Dermis blood vessel endothelial cell (primary cell): ENCODE measurements around the gene ADGRG3. TPM values are rescaled to one million over a fixed set of nuclear protein-coding genes. Genes with fewer than 3 reads are reported as not detected.
A peak's percentile ranks its signal among the peaks of the same experiment; 100 is the strongest.
"Not testable (repeated sequence)": the region's sequence is repeated elsewhere in the genome, so short reads cannot be mapped to it uniquely, and the experiment has no call there.

ENCODE experiments used
- DNase-seq: peaks from one replicate; pipeline ENCODE4 v3.0.0; 2010
- total RNA-seq: library from RNA; depleted of rRNA; stranded (reverse); fragments of >200 nt; gene quantifications from 2 replicates; pipeline ENCODE4 v1.2.3, GENCODE V29; 2014

ADGRG3 gene
- total RNA-seq, 1 donor from 2014 or later, result 4.6 TPM

DNA sequence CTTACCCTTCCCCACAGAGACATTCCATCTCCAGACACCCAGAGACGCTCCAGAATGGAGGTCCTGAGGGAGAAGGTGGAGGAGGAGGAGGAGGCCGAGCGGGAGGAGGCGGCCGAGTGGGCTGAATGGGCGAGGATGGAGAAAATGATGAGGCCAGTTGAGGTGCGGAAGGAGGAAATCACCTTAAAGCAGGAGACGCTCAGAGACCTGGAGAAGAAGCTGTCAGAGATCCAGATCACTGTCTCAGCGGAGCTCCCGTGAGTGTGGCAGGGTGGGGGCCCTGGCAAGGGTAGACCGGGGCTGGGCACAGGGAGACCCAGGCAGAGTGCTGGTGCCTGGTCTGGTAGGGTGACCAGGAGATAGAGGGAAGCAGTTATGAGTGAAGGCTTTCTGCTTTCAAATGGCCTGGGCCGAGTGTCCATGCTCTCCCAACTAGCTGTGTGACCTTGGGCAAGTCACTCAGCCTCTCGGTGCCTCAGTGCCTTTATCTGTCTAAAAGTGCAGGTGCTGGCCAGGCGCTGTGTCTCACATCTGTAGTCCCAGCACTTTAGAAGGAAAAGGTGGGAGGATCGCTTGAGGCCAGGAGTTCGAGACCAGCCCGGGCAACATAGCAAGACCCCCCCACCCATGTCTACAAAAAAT lies 29.9 kb downstream of the ADGRG3 start:
- no peak for DNase-seq

DNA sequence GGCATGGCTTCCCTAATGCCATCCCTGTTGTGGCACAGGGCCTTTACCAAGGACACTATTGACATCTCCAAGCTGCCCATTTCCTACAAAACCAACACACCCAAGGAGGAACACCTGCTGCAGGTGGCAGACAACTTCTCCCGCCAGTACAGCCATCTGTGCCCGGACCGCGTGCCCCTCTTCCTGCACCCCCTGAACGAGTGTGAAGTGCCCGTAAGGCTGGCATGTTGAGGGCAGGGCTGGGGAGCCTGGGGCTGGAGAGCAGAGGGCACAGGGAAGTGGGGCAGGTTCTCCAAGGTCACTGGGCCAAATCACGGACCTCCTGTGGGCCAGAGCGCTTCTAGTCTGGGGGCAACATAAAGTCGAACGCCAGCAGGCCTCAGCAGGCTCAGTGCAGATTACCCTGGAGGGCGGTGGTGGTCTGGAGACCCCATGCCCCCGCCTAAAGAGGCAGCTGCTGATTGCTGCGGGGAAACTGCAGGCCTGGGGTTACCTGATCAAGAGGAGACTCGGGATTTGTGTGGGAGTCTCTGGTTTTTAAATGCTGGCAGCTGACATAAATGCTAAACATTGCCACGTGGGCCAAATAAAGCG lies 30.8 kb downstream of the ADGRG3 start:
- no peak for DNase-seq

DNA sequence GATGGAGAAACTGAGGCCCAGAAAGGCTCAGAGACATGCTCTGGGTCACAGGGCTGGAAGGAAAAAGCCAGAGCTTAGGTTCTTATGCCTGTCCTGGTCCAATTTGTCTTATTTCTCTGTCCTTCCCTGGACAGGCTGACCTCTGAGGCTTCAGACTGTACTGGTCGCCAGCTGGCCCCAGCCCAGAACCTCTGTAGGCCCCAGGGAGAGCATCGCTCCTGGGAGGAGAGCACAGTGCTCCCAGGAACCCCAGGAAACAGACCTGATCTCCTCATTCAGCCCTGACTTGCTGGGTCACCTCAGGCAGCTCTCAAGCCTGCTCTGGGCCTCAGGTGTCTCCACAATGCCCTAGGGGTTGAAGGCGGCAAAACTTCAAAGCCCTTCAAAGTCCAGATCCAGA lies 31.4 kb downstream of the ADGRG3 start:
- no peak for DNase-seq

DNA sequence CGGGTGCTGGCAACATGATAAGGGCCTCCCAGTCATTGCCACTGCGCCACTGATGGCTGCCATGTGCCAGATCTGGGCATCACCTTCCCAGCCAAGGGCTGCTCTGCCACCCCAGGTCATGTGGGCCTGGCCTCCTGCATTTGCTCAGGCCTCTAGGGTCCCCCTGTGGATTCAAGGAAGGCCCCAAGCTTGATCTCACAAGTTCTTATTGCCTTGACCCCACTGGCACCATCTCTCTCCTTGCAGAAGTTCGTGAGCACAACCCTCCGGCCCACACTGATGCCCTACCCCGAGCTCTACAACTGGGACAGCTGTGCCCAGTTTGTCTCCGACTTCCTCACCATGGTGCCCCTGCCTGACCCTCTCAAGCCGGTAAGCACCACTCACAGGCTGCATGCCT lies 31.8 kb downstream of the ADGRG3 start:
- no peak for DNase-seq

DNA sequence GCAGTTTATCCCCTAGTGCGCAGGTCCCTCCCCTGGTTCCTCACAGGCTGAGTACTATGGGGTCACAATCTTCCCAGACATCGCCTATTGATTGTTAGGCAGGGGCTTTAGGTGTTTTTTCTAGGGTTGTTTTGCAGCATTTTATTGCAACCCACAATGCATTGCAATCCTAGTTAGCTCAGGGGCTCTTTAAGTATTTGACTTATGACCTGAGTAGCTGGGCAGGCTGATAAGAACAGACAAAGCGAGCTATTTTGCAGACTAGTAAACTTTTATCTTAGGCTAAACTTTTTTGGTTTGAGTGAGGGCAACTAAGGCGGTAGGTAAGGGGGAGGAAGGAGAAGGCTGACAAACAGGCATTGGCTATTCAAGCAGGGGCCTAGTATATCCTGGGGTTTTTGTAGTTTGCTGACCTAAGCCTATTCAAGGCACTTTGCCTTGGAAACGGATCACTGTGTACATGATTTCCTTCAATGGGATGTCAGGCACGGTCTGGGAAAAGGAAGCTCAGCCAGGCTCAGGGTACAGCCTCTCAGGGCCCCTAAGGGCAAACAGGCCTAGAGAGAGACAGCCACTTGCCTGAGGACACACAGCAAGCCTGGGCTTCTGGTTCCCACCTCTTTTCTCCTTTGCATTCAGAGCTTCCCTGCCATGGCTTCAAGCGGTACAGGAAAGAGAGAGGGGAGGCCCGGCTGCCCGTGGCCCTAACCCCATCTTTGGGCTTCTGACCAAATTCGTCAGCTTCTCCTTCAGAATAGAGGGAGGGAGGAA lies 32.9 kb downstream of the ADGRG3 start:
- DNase-seq, result no peak

DNA sequence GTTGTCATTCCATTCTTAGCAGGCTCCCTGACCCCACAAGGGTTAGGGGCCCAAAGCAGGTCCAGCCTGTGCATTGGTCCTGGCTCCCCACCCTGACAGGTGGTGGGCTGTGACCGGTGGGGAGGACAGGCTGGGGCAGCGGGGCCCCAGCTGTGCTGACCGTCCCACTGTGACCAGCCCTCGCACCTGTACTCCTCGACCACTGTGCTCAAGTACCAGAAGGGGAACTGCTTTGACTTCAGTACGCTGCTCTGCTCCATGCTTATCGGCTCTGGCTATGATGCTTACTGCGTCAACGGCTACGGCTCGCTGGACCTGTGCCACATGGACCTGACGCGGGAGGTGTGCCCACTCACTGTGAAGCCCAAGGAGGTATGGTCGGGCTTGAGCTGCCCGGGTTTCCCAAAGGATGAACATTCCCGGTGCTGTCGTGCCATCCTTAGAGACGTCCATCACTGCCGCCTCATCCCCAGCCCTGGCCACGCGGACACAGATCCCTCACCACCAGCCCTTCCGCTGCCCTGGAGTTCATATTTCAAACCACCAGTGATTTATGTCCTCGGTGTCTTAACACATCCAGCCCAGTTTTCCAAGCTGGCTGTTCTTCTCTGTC lies 33.8 kb downstream of the ADGRG3 start:
- no peak for DNase-seq

DNA sequence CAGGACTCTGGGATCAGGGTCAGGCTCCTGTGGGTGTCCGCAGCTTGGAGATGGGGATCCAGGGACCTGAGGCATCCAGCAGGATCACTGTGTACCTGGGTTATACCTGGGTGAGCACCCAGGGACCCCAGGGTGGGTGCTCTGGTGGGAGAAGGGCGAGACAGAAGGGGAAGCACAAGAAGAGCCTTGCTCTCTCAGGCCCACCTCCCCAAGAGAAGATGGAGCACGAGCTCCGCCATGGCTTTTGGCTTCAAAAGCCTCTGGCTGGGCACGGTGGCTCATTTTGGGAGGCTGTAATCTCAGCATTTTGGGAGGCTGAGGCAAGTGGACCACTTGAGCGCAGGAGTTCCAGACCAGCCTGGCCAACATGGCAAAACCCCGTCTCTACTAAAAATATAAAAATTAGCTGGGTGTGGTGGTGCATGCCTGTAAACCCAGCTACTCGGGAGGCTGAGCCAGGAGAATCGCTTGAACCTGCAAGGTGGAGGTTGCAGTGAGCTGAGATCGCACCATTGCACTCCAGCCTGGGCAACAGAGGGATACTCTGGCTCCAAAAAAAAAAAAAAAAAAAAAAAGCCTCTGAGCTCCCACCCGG lies 35.4 kb downstream of the ADGRG3 start:
- DNase-seq, result no peak

DNA sequence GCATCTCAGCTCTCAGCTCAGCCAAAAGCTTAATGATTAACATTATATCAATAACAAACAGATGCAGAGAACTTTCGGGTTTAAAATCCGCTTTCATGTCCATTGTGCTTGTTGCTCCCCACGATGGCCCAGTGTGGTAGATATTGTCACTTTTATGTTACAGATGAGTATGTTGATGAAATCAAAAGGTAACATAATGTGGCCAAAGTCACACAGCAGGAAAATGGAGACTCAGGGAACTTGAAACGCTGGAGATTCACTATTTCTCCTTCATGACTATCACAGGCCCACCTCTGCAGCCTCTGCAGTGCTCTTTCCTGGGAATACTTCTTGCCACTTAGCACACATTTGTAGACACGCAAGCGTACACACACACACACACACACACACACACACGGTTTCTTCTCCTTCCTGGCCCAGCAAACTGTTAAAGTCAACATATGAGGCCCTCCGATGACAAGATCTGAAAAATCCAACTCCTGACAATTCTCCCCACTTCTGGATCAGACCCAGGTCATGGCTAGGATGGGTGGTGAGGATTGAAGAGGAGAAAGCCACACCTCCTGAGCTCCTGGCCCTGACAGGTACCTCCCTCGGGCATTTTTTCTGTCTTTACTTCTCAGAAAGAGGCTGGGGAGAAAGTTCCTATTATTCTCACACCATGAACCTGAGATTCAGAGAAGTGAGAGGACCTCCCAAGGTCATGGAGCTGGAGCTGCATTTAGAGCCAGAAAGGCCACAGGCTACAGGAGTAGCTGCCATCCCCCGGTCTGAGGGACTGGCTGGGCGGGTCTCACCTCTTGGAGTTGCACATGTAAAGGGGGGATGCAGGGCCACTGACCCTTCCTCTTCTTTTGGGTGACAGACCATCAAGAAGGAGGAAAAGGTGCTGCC lies 36.2 kb downstream of the ADGRG3 start:
- DNase-seq, result no peak

DNA sequence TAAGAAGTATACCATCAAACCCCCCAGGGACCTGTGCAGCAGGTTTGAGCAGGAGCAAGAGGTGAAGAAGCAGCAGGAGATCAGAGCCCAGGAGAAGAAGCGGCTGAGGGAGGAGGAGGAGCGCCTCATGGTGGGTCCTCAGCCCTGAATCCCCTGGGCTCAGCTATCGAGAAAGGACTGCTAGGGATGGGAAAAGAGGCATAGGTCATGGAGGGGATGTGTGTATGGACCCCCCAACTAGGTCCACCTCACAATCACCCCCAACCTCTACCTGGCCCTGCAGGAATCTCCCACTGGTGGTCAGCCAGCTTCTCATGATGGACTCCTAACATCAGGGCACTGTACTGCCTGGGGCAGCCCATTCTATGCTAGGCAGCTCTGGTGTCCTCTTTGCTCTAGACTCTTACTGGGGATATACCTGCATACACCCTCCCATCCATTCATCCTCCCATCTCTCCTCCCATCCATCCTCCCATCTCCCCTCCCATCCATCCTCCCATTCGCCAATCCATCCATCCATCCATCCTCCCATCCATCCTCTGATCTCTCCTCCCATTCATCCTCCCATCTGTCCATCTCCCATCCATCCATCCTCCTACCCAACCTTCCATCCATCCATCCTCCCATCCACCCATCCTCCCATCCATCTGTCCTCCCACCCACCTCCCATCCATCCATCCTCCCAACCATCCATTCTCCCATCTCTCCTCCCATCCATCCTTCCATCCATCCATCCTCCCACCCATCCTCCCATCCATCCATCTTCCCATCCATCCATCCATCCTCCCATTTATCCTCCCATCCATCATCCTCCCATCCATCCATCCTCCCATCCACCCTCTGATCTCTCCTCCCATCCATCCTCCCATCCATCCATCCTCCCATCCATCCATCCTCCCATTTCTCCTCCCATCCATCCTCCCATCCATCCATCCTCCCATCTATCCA lies 37.1 kb downstream of the ADGRG3 start:
- no peak for DNase-seq

DNA sequence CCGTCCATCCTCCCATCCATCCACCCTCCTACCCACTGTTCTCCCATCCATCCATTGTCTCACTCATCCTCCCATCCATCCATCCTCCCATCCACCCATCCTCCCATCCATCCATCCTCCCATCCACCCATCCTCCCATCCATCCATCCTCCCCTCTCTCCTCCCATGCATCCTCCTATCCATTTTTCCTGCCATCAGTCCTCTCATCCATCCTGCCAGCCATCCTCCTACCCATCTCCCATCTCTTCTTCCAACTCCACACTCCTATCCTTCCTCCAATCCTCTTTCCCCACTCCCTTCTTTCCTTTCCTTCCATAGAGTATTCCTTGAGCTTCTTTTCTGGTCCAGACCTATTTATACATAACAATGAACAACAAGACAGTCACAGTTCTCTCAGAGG lies 38.6 kb downstream of the ADGRG3 start:
- DNase-seq, result no peak

DNA sequence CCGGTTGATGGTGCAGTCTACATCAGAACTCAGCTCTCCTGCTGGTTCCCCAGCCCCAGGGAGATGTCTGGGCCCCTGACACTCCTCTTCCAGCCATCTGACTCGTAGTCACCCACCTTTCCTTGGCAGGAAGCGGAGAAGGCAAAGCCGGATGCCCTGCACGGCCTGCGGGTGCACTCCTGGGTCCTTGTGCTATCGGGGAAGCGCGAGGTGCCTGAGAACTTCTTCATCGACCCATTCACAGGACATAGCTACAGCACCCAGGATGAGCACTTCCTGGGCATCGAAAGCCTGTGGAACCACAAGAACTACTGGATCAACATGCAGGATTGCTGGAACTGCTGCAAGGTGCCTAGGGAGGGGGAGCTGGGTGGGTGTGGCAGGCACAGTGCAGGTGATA lies 39.2 kb downstream of the ADGRG3 start:
- DNase-seq, result no peak

DNA sequence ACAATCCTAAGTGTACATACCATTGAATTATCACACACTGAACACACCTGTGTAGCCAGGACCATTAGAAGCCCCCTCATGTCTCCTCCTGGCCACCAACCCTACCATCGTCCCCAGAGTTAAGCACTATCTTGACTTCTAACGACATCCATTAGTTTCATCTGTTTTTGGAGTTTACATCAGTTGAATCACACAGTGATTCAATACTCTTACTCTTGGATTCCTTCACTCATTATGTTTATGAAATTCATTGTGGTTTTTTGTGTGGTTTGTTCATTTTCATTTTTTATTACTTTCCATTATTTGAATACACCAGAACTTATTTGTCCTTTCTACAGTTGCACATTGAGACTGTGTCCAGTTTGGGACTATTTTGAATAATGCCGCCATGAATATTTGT lies 40.1 kb downstream of the ADGRG3 start:
- no peak for DNase-seq

DNA sequence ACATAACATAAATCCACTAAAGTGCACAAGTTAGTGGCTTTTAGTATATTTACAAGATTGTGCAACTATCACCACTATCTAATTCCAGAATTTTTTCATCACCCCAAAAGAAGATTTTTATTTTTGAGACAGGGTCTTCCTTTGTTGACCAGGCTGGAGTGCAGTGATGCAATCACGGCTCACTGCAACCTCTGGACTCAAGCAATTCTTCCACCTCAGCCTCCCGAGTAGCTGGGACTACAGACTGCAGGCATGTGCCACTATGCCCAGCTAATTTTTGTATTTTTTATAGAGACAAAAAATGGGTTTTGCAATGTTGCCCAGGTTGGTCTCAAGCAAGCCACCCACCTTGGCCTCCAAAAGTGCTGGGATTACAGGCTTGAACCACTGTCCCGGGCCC lies 41.6 kb downstream of the ADGRG3 start:
- no peak for DNase-seq

DNA sequence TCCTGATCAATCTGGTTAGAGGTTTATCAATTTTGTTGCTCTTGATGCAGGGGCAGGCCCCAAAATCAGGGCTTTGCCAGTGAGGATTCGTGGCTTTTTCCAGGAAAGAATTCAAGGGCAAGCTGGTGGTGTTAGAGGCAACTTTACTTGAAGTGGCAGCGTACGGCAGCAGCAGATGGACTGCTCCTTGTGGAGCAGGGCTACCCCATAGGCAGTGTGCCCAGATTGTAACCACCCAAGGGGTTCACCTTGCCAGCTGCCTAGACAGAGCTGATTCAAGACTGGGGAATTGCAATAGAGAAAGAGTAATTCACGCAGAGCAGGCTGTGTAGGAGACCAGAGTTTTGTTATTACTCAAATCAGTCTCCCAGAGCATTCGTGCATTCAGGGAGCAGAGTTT lies 43.2 kb downstream of the ADGRG3 start:
- no peak for DNase-seq

DNA sequence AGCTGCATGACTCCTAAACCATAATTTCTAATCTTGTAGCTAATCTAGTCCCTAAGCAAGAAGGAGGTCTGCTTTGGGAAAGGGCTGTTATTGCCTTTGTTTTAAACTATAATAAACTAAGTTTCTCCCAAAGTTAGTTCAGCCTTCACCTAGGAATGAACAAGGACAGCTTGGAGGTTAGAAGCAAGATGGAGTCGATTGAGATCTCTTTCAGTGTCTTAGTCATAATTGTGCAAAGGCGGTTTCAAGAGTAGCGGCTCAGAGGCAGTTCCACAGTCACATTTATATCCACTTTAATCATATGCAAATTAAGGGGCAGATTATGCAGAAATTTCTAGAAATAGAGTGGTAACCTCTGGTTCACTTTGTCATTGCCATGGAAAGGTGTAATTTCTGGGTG lies 43.9 kb downstream of the ADGRG3 start:
- no peak for DNase-seq

DNA sequence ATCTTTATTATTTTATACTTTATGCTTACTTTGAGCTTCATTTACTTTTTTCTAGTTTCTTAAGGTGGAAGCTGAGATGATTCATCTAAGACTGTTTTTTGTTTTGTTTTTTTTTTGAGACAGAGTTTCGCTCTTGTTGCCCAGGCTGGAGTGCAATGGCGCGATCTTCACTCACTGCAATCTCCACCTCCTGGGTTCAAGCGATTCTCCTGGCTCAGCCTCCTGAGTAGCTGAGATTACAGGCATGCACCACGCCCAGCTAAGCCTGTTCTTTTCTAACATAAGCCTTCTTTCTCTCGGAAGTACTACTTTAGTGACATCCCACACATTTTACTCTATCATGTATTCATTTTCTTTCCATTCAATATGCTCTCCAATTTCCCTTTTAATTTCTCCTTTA lies 44.5 kb downstream of the ADGRG3 start:
- not testable (repeated sequence) for DNase-seq

DNA sequence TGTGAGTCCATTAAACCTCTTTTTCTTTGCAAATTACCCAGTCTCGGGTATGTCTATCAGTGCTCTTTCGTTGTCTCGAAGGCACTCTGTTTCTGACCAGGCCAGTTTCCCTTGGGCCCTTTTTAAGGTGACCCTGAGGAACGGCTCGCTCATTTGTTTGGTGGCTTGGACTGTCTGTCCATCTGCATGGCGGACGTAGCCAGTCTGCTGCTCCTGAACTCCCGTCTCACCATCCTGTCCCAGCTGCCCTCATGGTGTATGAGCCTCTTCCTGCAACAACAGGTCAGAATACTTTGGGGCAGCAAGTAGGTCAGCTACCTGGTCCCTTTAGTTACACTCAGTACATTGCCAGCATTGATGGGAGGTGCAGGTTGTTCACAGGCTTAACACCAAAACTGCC lies 45.5 kb downstream of the ADGRG3 start:
- DNase-seq, result no peak

DNA sequence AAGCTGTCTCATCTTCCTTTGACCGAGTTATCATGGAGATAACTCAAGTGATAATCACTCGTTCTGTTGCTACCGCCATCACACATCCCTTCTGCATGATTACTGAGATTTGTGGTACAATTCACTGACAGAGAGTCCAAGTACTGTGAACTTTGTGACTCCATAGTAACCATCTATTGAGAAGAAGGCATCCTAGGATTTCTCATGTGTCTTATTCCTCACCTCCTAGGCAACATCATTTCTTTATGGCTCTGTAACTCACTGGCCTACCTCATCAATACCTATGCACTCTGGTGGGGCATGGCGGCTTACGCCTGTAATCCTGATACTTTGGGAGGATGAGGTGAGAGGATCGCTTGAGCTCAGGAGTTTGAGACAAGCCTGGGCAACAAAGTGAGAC lies 45.9 kb downstream of the ADGRG3 start:
- DNase-seq, result no peak

DNA sequence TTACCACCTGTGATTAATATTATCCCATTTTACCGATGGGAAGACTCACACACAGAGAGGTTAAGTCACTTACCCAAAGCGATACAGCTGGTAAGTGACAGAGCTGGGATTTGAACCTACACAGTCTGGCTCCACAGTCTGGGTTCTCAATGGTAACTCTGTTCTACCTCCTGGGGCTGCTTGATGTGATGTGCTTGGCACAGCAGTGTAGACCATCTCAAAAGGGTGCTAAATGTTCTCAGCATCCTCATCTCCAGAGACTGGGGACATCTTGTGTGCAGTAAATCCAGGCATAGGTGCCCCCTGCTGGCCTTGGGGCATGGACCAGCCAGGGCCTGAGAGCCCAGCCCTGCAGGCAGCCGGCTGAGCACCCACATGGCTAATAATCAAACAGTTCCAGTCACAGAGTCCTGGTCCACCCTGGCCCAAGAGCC lies 52.1 kb downstream of the ADGRG3 start:
- peak; percentile 83 for DNase-seq

DNA sequence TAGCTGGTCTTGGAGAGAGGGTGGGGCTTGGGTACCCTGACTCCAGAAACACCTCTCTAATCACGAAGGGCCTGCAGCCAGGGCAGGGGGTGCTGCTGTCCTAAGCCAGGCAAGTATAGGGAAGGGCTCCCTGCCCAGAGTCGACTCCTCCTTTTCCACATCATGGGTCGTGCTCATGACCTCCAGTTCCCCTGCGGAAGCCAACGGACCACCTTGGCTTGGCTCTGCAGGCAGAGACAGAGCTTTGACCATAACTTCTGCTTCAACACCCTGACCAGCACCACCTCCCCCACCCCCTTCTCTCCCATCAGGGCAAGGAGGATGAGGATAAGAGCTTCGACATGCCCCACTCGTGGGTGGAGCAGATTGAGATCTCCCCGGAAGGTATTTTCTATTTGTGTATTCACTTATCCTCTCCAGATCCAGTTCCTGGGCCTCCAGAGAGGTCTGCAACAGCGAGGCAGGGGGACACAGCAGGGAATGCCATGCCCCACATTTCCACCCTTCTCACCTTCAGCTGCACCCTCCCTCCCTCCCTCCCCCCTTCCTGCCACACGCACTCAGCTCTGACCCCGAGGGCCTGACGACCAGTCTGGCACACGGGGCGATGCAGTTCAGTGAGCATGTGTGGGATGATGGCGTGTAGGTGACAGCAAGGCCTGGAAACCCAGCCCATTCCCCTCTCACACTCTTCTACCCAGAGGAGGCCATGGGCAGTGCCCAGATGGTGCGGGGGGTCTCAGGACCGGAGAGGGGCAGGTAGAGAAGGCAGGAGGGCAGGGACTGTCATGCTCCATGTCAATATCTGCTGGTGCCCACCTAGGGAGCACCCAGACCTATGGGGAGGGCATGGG lies 53.5 kb downstream of the ADGRG3 start:
- DNase-seq, result no peak
